ENCODE measurements around the gene FAM13A. TPM values are rescaled to one million over a fixed set of nuclear protein-coding genes. Genes with fewer than 3 reads are reported as not detected.

FAM13A gene
- total RNA-seq, 4 donors from 2014 or later: 157 to 327 (median 202) TPM

GRCh38 chr4:88745581-88746163, 311.3 kb downstream of the FAM13A start:
- no peaks in the 10 kb centered on the region for H3K9me3 ChIP-seq
- H3K36me3 ChIP-seq: peaks cover 36 to 38% of the 10 kb centered on the region in 2 donors
- DNase-seq: no peak
- no peaks in the 10 kb centered on the region for H3K27me3 ChIP-seq
- TF ChIP-seq CTCF (IDR thresholded peaks at IDR 0.05): no peak
- TF ChIP-seq POLR2A (IDR thresholded peaks at IDR 0.05): peak in 1 of 2 donors; percentile 42
- H3K4me1 ChIP-seq: peaks cover 32 to 37% of the 10 kb centered on the region in 2 donors
- peak overlapping the region; percentile 90 to 97 (median 92) for H3K27ac ChIP-seq
- intact Hi-C loops (cut with DNase I): no loop called here
- 31 to 40% methylated on average over 1 of the region's 1 CpG for WGBS, 2 donors
- no peak overlapping the region for H3K4me3 ChIP-seq (replicated peaks in 1 of 3)

GRCh38 chr4:88745175-88745574, 311.8 kb downstream of the FAM13A start:
- 44 to 89% methylated on average over 1 of the region's 1 CpG for WGBS, 2 donors
- intact Hi-C loops (cut with DNase I): no loop called here
- TF ChIP-seq CTCF (IDR thresholded peaks at IDR 0.05) (no peak), POLR2A (IDR thresholded peaks at IDR 0.05) (no peak)
- H3K4me1 ChIP-seq: peaks cover 32 to 39% of the 10 kb centered on the region in 2 donors
- H3K9me3 ChIP-seq: no peaks in the 10 kb centered on the region
- H3K36me3 ChIP-seq: peaks cover 33% of the 10 kb centered on the region in 2 donors
- H3K27me3 ChIP-seq: no peaks in the 10 kb centered on the region
- H3K27ac ChIP-seq: peak overlapping the region; percentile 90 to 97 (median 92)
- no peak for DNase-seq
- no peak overlapping the region for H3K4me3 ChIP-seq (replicated peaks in 1 of 3)

- H3K27ac ChIP-seq: peak overlapping the region; percentile 90 to 97 (median 92)
- H3K36me3 ChIP-seq: peaks cover 27 to 28% of the 10 kb centered on the region in 2 donors
- intact Hi-C loops (cut with DNase I): no loop called here
Measured at GRCh38 chr4:88744609-88745008, 312.4 kb downstream of the FAM13A start.

GRCh38 chr4:88743696-88744095, 313.3 kb downstream of the FAM13A start:
- 95% methylated on average over 3 of the region's 3 CpGs for WGBS, 2 donors
- intact Hi-C loops (cut with DNase I): no loop called here

More at GRCh38 chr4:88744609-88745008, 312.4 kb downstream of the FAM13A start:
- Histone ChIP-seq H3K4me3 (replicated peaks in 1 of 3) (no peak overlapping the region), H3K27me3 (no peaks in the 10 kb centered on the region), H3K9me3 (no peaks in the 10 kb centered on the region), H3K4me1 (peaks cover 32 to 45% of the 10 kb centered on the region in 2 donors)
- WGBS, 2 donors: 70 to 82% methylated on average over 3 of the region's 3 CpGs
- no peak for TF ChIP-seq CTCF (IDR thresholded peaks at IDR 0.05)
- no peak for TF ChIP-seq POLR2A (IDR thresholded peaks at IDR 0.05)
- DNase-seq: no peak

More at GRCh38 chr4:88743696-88744095, 313.3 kb downstream of the FAM13A start:
- Histone ChIP-seq H3K36me3 (peaks cover 20 to 21% of the 10 kb centered on the region in 2 donors), H3K27ac (peak overlapping the region; percentile 90 to 97 (median 92)), H3K27me3 (no peaks in the 10 kb centered on the region), H3K4me1 (peaks cover 33 to 52% of the 10 kb centered on the region in 2 donors), H3K4me3 (replicated peaks in 1 of 3) (no peak overlapping the region), H3K9me3 (no peaks in the 10 kb centered on the region)
- DNase-seq: no peak
- TF ChIP-seq POLR2A (IDR thresholded peaks at IDR 0.05) (no peak), CTCF (IDR thresholded peaks at IDR 0.05) (no peak)
